Hepatocyte (in vitro differentiated cells): Measurements from ENCODE around the gene ABCA8. TPM values are rescaled to one million over a fixed set of nuclear protein-coding genes. Genes with fewer than 3 reads are reported as not detected.

Source experiments
- DNase-seq: peaks from one replicate; pipeline ENCODE4 v3.0.0-alpha.2; 2016; ENCODE audit warnings: low spot score
- H2AFZ ChIP-seq: fragments of 200-600 bp; sonication (generic); 2 replicates; pipeline ENCODE4 v1.6.0; 2016; ENCODE audit warnings: antibody characterized with exemption, mild to moderate bottlenecking
- H3K27ac ChIP-seq: fragments of 200-600 bp; sonication (generic); 2 replicates; pipeline ENCODE4 v1.5.1; 2016; ENCODE audit warnings: mild to moderate bottlenecking
- H3K27me3 ChIP-seq: fragments of 200-600 bp; sonication (generic); 2 replicates; pipeline ENCODE4 v1.6.1; 2016
- H3K36me3 ChIP-seq: fragments of 200-600 bp; sonication (generic); replicated peaks from 2 replicates; pipeline ENCODE4 v1.5.1; 2016; ENCODE audit warnings: low read depth; ENCODE audit not compliant: insufficient read depth
- H3K4me1 ChIP-seq: fragments of 200-600 bp; sonication (generic); 2 replicates; pipeline ENCODE4 v1.5.1; 2016; ENCODE audit warnings: mild to moderate bottlenecking, moderate library complexity; ENCODE audit not compliant: insufficient read depth
- H3K4me2 ChIP-seq: fragments of 200-600 bp; sonication (generic); 2 replicates; pipeline ENCODE4 v1.6.0; 2016
- H3K4me3 ChIP-seq: fragments of 200-600 bp; sonication (generic); 2 replicates; pipeline ENCODE4 v1.5.1; 2016; ENCODE audit warnings: mild to moderate bottlenecking
- H3K79me2 ChIP-seq: fragments of 200-600 bp; sonication (generic); 2 replicates; pipeline ENCODE4 v1.6.0; 2017; ENCODE audit warnings: mild to moderate bottlenecking
- H3K9me2 ChIP-seq: fragments of 200-600 bp; sonication (generic); replicated peaks from 2 replicates; pipeline ENCODE4 v1.6.0; 2017; ENCODE audit warnings: mild to moderate bottlenecking; ENCODE audit not compliant: insufficient read depth
- H3K9me3 ChIP-seq: fragments of 200-600 bp; sonication (generic); 2 replicates; pipeline ENCODE4 v1.5.1; 2016; ENCODE audit warnings: low read depth, mild to moderate bottlenecking
- H4K20me1 ChIP-seq: fragments of 200-600 bp; sonication (generic); 2 replicates; pipeline ENCODE4 v1.6.0; 2016; ENCODE audit warnings: mild to moderate bottlenecking; ENCODE audit not compliant: insufficient read depth, poor library complexity, severe bottlenecking
- EZH2 ChIP-seq: fragments of 200-600 bp; sonication (generic); IDR thresholded peaks from 2 replicates; pipeline ENCODE4 v1.6.1; 2016; ENCODE audit warnings: antibody characterized with exemption, mild to moderate bottlenecking, borderline replicate concordance
- EZH2phosphoT487 ChIP-seq: fragments of 200-600 bp; sonication (generic); IDR thresholded peaks from one replicate; pipeline ENCODE4 v1.6.1; 2018; ENCODE audit warnings: antibody characterized with exemption, mild to moderate bottlenecking, low read depth, moderate library complexity; ENCODE audit not compliant: unreplicated experiment, severe bottlenecking
- WGBS: methylation state at CpG from one replicate; pipeline ENCODE4 v1.1.6; 2016; ENCODE audit warnings: low lambda C conversion rate; ENCODE audit errors: missing lambda C conversion rate; 5-methylcytosine and 5-hydroxymethylcytosine counted together
- polyA plus RNA-seq: library from polyadenylated mRNA; unstranded; fragments of >200 nt; fragmentation: Nextera tagmentation; extraction: Ambion mirVana; gene quantifications from 2 replicates; pipeline ENCODE4 v1.2.1, GENCODE V29; 2016
- total RNA-seq: library from RNA; depleted of rRNA; stranded (reverse); fragments of >200 nt; gene quantifications from 2 replicates; pipeline ENCODE4 v1.2.3, GENCODE V29; 2014
- TF ChIP-seq, protein P1 (sequence below): fragments of 200-600 bp; sonication (generic); IDR thresholded peaks from 2 replicates; pipeline ENCODE4 v1.5.1; 2016; ENCODE audit warnings: antibody characterized with exemption, mild to moderate bottlenecking; ENCODE audit not compliant: poor library complexity

ABCA8 gene
- total and polyA plus RNA-seq, 2 experiments from 2014 or later: 2.1 to 6.0 TPM

DNA sequence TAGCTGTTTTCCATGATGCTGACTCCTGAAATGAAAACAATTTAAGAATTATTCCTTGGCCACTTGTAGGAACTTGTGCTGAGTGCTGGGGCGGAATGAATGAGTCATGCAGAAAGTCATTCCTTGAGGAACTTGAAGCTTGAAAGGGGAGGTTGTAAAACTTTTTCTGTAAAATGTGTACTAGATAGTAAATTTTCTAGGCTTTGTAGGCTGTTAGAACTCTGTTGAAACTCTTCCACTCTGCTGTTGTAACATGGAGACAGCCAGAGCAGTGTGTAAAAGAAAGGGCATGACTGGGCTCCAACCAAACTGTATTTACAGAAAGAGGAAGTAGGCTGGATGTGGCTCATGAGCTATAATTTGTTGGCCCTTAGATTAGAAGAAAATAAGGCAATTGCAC lies 46.1 kb downstream of the ABCA8 start:
- no peak overlapping the region for H2AFZ ChIP-seq
- H3K36me3 ChIP-seq: no peaks in the 10 kb centered on the region
- H3K9me3 ChIP-seq: no peaks in the 10 kb centered on the region
- no peaks in the 10 kb centered on the region for H4K20me1 ChIP-seq
- peak overlapping the region; percentile 71 for H3K27ac ChIP-seq
- no peaks in the 10 kb centered on the region for H3K79me2 ChIP-seq
- H3K27me3 ChIP-seq: no peaks in the 10 kb centered on the region
- peak overlapping the region; percentile 13 for H3K4me2 ChIP-seq
- 36% methylated on average over 1 of the region's 1 CpG for WGBS
- no peak overlapping the region for H3K4me3 ChIP-seq
- H3K4me1 ChIP-seq: peaks cover 7% of the 10 kb centered on the region
- peak; percentile 83 for DNase-seq
- TF ChIP-seq EZH2phosphoT487: no peak
- TF ChIP-seq EZH2: no peak
- TF ChIP-seq, protein P1, sequence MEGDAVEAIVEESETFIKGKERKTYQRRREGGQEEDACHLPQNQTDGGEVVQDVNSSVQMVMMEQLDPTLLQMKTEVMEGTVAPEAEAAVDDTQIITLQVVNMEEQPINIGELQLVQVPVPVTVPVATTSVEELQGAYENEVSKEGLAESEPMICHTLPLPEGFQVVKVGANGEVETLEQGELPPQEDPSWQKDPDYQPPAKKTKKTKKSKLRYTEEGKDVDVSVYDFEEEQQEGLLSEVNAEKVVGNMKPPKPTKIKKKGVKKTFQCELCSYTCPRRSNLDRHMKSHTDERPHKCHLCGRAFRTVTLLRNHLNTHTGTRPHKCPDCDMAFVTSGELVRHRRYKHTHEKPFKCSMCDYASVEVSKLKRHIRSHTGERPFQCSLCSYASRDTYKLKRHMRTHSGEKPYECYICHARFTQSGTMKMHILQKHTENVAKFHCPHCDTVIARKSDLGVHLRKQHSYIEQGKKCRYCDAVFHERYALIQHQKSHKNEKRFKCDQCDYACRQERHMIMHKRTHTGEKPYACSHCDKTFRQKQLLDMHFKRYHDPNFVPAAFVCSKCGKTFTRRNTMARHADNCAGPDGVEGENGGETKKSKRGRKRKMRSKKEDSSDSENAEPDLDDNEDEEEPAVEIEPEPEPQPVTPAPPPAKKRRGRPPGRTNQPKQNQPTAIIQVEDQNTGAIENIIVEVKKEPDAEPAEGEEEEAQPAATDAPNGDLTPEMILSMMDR: no peak
- no peaks in the 10 kb centered on the region for H3K9me2 ChIP-seq

DNA sequence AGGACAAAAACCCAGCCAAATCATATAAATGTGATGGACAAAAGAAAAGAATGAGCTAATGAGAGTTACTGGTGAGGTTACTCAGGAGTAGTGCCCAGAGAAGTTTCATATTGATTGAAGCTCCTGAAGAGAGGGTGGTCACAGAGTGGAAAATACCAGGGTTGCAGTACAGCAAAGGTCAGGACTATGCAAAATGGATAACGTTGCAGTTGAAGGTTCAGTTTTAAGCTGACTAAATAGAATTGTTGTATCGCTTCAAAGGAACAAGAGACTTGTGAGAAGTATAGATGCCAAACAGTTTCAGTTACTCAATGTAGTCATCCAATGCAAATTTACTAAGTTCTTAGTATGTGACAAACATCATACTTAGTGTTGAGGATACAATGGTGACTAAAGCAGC lies 47.1 kb downstream of the ABCA8 start:
- H3K27me3 ChIP-seq: no peaks in the 10 kb centered on the region
- H3K4me3 ChIP-seq: no peak overlapping the region
- H3K9me2 ChIP-seq: no peaks in the 10 kb centered on the region
- no peak overlapping the region for H3K4me2 ChIP-seq
- H4K20me1 ChIP-seq: no peaks in the 10 kb centered on the region
- DNase-seq: no peak
- 79% methylated on average over 2 of the region's 2 CpGs for WGBS
- no peak for TF ChIP-seq EZH2
- TF ChIP-seq EZH2phosphoT487: no peak
- TF ChIP-seq, protein P1: no peak
- no peak overlapping the region for H2AFZ ChIP-seq
- H3K36me3 ChIP-seq: no peaks in the 10 kb centered on the region
- peaks cover 7% of the 10 kb centered on the region for H3K4me1 ChIP-seq
- no peaks in the 10 kb centered on the region for H3K9me3 ChIP-seq
- peak overlapping the region; percentile 71 for H3K27ac ChIP-seq
- H3K79me2 ChIP-seq: no peaks in the 10 kb centered on the region

DNA sequence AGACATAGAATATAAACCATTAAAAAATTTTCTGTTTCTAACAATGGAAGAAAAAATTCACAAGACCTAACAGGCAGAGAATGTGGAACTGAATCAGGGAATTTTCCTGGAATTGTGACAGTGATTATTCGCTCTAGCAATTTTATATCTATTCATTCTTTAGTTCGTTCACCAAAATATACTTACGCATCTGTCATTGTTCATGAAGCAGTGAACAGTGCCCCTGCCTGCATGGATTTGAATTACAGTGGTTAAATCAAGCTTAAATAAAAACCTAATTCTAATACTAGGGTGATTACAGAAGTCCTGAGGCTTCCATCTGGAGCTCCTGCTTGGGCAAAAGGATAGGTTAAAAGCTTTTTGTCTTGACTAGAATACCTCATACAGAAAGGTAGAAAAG lies 48.6 kb downstream of the ABCA8 start:
- Histone ChIP-seq H3K4me3 (no peak overlapping the region), H3K27me3 (no peaks in the 10 kb centered on the region), H2AFZ (no peak overlapping the region), H3K4me1 (peaks cover 7% of the 10 kb centered on the region), H3K9me2 (no peaks in the 10 kb centered on the region), H3K4me2 (no peak overlapping the region), H4K20me1 (no peaks in the 10 kb centered on the region), H3K9me3 (no peaks in the 10 kb centered on the region), H3K79me2 (no peaks in the 10 kb centered on the region), H3K36me3 (no peaks in the 10 kb centered on the region), H3K27ac (no peak overlapping the region)
- DNase-seq: peak; percentile 18
- WGBS: 88% methylated on average over 3 of the region's 3 CpGs
- TF ChIP-seq EZH2phosphoT487: no peak
- TF ChIP-seq, protein P1: peak; percentile 45

DNA sequence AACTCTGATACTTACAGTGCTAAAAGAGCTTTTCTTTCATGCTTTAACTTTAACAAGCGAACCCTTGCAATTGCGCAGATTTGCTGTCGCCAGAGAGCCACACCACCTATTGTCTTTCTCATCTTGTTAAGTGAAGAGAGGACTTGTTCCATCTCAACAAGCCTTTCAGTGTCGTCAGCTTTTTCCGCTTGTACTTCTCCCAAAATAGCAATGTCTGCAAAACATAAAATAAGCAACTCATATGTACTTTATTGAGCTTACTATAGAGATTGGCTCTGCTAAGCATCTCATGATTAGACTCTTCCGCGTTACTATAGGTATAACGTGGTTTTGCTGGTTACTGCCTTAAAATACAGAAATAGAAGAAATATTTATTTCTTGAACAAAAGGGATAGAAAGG lies 51.9 kb downstream of the ABCA8 start:
- Histone ChIP-seq H3K79me2 (no peaks in the 10 kb centered on the region), H3K4me3 (no peak overlapping the region), H2AFZ (no peak overlapping the region), H3K36me3 (no peaks in the 10 kb centered on the region), H4K20me1 (no peaks in the 10 kb centered on the region), H3K27me3 (no peaks in the 10 kb centered on the region), H3K27ac (no peak overlapping the region), H3K4me1 (no peaks in the 10 kb centered on the region), H3K9me2 (no peaks in the 10 kb centered on the region), H3K9me3 (no peaks in the 10 kb centered on the region), H3K4me2 (no peak overlapping the region)
- no peak for DNase-seq
- WGBS: 89% methylated on average over 8 of the region's 8 CpGs
- TF ChIP-seq EZH2 (no peak), EZH2phosphoT487 (no peak)
- TF ChIP-seq, protein P1: no peak
